ENCODE data around the gene PCSK7.
"Not testable (repeated sequence)": the region's sequence is repeated elsewhere in the genome, so short reads cannot be mapped to it uniquely, and the experiment has no call there.

The PCSK7 gene

DNA sequence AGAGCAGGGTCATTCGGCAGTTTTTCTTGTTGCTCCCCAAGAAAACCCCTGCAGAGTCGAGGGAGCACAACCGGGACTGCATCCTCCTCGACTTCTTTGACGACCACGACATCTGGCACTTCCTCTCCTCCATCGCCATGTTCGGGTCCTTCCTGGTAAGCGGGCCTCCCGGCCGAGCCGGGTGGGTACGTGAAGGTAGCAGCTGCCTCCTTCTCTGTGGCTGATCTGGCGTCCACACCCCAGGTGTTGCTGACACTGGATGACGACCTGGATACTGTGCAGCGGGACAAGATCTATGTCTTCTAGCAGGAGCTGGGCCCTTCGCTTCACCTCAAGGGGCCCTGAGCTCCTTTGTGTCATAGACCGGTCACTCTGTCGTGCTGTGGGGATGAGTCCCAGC, 36.1 kb downstream of the PCSK7 start:
- no peak for DNase-seq

GRCh38 chr11:117195258-117195657, 36.6 kb downstream of the PCSK7 start:
- no peak for DNase-seq

GRCh38 chr11:117194267-117194666, 37.6 kb downstream of the PCSK7 start:
- no peak for DNase-seq

DNA sequence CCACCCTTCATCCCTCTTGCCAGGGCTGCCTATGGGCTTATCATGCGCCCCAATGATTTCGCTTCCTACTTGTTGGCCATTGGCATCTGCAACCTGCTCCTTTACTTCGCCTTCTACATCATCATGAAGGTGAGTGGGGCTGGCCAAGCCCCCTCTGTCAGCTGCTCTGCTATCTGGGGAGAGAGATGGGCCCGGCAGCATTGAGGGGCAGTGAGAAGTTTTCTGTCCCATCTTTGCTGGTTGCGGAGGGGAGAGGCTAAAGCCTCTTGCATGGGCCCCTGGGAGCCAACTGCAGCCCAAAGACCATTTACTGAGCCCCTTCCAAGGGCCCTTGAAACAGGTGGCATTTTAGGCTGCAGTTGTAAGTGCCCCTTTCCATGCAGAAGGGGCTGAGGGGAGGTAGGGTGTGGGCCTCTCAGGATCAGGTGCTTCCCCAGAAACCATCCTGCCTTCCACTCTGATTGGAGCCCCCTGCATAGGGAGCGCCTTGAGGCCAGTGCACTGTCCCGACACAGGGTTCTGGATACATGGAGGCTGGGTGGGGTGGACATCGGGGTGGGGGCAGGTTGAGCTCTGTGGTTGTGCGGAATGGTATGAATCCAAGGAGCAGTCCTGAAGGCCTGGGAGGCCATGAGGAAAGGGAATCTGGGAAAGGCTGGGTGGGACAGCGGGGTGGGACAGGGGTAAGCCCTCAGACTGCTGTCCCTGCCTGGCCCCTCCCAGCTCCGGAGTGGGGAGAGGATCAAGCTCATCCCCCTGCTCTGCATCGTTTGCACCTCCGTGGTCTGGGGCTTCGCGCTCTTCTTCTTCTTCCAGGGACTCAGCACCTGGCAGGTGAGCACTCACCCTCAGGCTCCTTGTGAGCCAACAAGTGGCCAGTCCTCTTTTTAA, 38.5 kb downstream of the PCSK7 start:
- no peak for DNase-seq

DNA sequence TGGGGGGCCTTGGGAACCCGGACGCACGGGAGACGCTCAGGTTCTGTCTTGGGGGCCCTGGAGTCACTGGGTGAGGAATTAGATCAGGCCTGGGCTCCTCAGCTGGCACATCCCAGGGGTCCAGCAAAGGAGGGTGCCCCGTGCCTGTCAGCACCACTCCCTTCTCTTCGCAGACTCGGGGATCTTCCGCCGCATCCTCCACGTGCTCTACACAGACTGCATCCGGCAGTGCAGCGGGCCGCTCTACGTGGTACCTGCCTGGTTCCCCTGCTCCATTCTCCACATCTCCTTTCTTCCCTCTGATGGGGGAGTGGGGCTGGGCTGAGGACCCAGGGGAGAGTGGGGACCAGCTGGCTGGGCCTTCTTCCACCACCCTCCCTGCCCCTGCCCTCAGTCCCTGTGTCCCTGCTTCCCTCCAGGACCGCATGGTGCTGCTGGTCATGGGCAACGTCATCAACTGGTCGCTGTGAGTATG, 39.4 kb downstream of the PCSK7 start:
- no peak for DNase-seq

GRCh38 chr11:117191680-117192400, 40.0 kb downstream of the PCSK7 start:
- no peak for DNase-seq

DNA sequence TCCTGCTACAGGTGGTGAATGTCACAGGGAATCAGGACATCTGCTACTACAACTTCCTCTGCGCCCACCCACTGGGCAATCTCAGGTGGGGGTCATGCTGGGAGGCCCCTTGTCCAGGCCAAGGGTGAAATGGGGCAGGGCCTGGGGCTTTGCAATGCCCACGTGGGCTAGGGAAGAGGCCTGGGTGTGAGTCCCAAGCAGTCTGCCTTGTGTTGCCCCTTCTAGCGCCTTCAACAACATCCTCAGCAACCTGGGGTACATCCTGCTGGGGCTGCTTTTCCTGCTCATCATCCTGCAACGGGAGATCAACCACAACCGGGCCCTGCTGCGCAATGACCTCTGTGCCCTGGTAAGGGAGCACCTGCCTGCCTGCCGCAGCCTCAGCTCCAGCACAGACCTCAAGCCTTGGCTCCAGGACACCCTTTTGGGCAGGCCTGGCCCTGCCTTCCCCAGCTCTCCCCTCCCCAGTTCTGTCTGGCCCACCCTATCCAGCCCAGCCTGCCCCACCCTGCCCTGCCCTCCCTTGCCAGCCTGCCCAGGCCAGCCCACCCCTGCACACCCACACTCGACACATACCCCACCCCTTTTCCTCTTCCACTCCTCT, 41.8 kb downstream of the PCSK7 start:
- no peak for DNase-seq

DNA sequence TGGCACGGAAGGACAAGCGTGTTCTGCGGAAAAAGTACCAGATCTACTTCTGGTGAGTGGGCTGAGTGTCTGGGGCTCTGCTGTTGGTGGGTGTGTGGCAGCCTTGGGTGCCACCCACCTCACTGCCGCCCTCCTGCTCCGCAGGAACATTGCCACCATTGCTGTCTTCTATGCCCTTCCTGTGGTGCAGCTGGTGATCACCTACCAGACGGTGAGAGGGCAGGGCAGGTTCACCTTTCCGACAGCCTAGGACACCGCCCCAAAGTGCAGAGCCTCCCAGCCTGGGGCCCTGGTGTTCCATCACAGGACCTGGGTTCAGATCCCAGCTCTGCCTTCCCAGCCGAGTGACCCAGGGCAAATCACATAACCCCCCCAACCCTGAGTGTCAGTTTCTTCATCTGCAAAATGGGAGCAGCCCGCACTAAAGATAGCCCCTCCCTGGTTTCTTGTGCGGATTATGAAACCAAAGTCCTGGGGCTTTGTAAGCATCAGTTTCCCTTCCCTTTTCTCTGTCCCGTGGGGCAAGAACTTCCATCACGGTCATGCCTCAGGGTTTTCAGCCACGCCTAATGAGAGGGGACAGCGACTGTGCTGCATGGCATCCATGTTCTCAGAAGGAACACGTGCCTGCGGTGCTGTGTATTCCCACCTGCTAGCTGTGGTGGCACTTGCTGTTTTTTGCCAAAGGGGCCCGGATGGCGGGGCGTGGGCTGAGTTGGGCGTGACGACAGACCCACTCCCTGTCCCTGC, 42.5 kb downstream of the PCSK7 start:
- no peak for DNase-seq

DNA sequence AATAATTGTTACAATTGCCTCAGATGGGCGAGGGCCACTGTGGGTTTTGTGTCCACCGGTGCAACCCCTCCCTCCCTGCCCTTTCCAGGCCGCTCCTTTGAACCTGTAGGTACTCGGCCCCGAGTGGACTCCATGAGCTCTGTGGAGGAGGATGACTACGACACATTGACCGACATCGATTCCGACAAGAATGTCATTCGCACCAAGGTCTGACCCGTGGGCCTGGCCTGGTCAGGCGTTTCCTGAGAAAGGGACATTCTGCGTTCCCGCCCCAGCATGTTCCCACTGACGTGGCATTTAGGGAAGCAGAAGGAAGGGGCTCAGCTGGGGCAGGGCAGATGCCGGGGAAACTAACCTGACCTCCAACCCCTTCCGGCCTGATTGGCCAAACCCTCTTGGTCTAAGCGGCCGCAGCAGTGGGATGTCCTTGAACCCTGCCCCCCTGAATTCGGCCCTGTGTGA, 43.2 kb downstream of the PCSK7 start:
- no peak for DNase-seq

- DNase-seq, result no peak
These were observed 43.9 kb downstream of the PCSK7 start for GRCh38 chr11:117187799-117188481.

- DNase-seq, result no peak
These were observed 44.5 kb downstream of the PCSK7 start for GRCh38 chr11:117187428-117187798.

- no peak for DNase-seq
These were observed 44.9 kb downstream of the PCSK7 start for GRCh38 chr11:117187007-117187406.

DNA sequence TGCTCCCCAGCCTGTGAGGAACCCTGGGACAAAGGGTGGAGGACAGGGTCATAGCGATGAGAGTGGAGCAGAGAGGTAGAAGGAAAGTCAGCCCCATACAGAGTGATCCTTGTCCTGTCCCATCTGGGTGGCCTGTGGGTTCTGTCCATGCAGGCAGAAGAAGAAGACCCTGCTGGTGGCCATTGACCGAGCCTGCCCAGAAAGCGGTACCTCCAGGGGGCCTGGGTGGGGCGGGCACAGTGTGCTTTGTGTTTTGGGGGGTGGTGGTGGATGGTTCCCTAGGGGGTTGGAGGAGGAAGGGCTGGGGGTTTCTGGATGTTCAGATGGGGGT, 45.5 kb downstream of the PCSK7 start:
- no peak for DNase-seq

DNA sequence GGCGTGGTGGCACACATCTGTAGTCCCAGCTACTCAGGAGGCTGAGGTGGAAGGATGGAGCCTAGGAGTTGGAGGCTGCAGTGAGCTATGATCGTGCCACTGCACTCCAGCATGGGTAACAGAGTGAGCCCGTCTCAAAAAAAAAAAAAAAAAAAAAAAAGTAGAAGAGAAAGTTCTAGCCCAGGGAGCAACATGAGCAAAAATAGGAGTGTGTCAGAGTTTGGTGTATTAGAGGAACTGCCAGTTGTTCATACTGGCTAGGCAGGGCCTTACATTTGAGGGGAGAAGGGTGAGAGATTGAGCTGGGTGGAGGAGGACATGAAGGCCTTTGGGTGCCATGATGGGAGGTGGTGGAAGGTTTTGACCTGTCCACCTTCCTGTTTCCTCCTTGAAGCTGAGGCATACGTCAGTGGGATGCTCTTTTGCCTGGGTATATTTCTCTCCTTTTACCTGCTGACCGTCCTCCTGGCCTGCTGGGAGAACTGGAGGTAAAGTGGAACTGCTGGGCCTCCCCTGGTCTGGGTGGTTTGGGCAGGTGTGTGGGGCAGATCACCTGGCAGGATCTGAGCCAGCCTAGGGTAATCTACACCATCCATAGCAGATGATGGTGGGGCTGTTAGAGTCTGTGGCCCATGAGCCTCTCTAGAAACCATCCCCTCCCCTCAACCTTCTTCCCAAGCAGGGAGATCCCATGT, 46.0 kb downstream of the PCSK7 start:
- no peak for DNase-seq

- no peak for DNase-seq
These were observed 48.0 kb downstream of the PCSK7 start for GRCh38 chr11:117183724-117184349.

GRCh38 chr11:117183178-117183577, 48.7 kb downstream of the PCSK7 start:
- DNase-seq, result not testable (repeated sequence)

DNA sequence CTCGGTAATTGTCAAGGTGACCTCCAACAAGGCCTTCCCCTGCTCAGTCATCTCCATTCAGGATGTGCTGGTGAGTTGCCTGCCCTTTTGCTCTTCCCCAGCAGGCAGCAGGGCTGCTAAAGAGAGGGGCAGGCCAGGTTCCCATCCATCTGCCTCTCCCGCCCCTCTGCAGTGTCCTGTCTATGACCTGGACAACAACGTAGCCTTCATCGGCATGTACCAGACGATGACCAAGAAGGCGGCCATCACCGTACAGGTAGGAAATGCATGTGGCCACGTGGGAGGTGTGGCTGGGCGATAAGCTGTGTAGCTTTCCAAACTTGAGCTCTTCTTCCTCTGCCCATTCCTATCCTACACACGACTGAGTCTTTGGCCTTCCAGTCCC, 49.3 kb downstream of the PCSK7 start:
- DNase-seq, result no peak

GRCh38 chr11:117181586-117182550, 50.0 kb downstream of the PCSK7 start:
- no peak for DNase-seq

DNA sequence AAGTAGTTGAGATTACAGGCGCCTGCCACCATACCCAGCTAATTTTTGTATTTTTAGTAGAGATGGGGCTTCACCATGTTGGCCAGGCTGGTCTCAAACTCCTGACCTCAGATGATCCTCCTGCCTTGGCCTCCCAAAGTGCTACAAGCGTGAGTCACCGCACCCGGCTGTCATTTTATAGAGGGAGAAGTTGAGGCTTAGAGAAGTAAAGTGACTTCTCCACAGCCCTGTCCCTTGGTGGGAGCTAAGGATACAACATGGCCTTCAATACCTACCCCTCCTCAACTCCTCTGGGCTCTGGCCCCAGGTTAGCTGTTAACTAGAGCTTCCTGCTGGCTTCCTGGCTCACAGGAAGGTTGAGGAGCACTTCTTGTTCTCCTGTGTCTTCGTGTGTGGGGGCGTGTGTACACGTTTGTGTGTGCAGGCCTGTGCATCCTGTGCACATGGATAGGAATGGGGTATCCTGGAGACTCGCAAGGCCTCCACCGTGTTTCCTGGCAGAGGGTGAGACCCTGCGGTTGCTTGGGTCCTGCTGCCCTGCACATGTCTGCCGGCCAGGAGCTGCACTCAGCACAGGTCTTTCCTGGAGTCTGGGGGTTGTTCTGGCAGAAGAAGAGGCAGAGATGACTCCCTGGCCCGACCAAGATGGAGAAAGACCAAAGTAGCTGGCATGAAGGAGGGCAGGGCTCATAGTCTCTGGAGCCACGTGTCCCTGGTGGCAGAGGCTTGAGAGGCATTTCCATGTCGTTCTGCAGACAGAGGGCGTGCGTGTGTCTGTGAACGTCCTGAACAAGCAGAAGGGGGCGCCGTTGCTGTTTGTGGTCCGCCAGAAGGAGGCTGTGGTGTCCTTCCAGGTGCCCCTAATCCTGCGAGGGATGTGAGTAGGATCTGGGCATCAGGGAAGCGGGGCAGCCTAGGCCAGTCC, 51.0 kb downstream of the PCSK7 start:
- DNase-seq, result peak; percentile 94
